RWPE2 (cell line): ENCODE data around the gene CLCNKB.
A peak's percentile ranks its signal among the peaks of the same experiment; 100 is the strongest.

Source experiments
- ATAC-seq: fragments of 200-7000 bp; cut with Tn5 transposase; 3 replicates; pipeline ENCODE4 v1.9.1; 2021; ENCODE audit warnings: low read depth
- DNase-seq: peaks from one replicate; pipeline ENCODE4 v3.0.0-alpha.2; 2020; ENCODE audit warnings: low spot score
- H3K27ac ChIP-seq: fragments of 450-650 bp; 2 replicates; pipeline ENCODE4 v1.5.1; 2017; ENCODE audit warnings: mild to moderate bottlenecking; ENCODE audit not compliant: poor library complexity, severe bottlenecking
- H3K27me3 ChIP-seq: fragments of 250-450 bp; sonication (Bioruptor Pico); 2 replicates; pipeline ENCODE4 v1.5.1; 2021; ENCODE audit warnings: mild to moderate bottlenecking, moderate library complexity; ENCODE audit not compliant: insufficient read depth, poor library complexity, severe bottlenecking
- H3K36me3 ChIP-seq: fragments of 250-450 bp; sonication (Bioruptor Pico); 2 replicates; pipeline ENCODE4 v1.5.1; 2020; ENCODE audit warnings: low read depth, mild to moderate bottlenecking, moderate library complexity
- H3K4me1 ChIP-seq: fragments of 250-450 bp; sonication (Bioruptor Pico); 2 replicates; pipeline ENCODE4 v1.5.1; 2021; ENCODE audit warnings: mild to moderate bottlenecking, moderate library complexity; ENCODE audit not compliant: insufficient read depth, poor library complexity, severe bottlenecking
- H3K4me3 ChIP-seq: fragments of 250-450 bp; sonication (Bioruptor Pico); 2 replicates; pipeline ENCODE4 v1.5.1; 2021; ENCODE audit warnings: mild to moderate bottlenecking, moderate library complexity; ENCODE audit not compliant: severe bottlenecking
- H3K9me3 ChIP-seq: fragments of 250-450 bp; sonication (Bioruptor Pico); 2 replicates; pipeline ENCODE4 v1.5.1; 2021; ENCODE audit warnings: mild to moderate bottlenecking, moderate library complexity; ENCODE audit not compliant: severe bottlenecking
- TF ChIP-seq, protein P1 (sequence below): fragments of 450-650 bp; IDR thresholded peaks from one replicate; pipeline ENCODE4 v1.5.1; 2017; ENCODE audit warnings: mild to moderate bottlenecking, moderate library complexity; ENCODE audit not compliant: poor library complexity, severe bottlenecking

CLCNKB gene

DNA sequence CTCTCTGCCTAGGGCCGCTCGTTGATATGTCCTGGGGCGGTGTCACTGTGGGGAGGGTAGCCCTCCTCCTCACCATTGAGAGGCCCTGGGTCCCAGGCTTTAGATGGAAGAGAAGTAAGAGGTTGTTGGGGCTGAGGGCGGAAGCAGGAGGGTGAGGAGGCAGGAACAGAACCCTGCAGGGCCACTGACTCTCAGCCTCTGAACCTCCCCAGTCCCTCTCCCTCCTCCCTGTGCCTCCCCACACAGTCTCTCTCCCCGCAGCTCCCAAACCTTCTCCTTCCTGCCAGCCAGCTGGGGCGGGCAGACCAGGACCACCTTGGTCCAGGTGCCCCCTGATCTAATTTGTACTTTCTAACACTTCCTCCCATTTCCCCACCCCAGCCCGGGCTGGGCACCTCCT is 44.2 kb downstream of the CLCNKB start:
- no peaks in the 10 kb centered on the region for H3K9me3 ChIP-seq
- no peak overlapping the region for H3K4me3 ChIP-seq
- peaks cover 18% of the 10 kb centered on the region for H3K4me1 ChIP-seq
- DNase-seq (no peak), ATAC-seq (no peak)
- TF ChIP-seq, protein P1, sequence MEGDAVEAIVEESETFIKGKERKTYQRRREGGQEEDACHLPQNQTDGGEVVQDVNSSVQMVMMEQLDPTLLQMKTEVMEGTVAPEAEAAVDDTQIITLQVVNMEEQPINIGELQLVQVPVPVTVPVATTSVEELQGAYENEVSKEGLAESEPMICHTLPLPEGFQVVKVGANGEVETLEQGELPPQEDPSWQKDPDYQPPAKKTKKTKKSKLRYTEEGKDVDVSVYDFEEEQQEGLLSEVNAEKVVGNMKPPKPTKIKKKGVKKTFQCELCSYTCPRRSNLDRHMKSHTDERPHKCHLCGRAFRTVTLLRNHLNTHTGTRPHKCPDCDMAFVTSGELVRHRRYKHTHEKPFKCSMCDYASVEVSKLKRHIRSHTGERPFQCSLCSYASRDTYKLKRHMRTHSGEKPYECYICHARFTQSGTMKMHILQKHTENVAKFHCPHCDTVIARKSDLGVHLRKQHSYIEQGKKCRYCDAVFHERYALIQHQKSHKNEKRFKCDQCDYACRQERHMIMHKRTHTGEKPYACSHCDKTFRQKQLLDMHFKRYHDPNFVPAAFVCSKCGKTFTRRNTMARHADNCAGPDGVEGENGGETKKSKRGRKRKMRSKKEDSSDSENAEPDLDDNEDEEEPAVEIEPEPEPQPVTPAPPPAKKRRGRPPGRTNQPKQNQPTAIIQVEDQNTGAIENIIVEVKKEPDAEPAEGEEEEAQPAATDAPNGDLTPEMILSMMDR: no peak
- no peaks in the 10 kb centered on the region for H3K27me3 ChIP-seq
- H3K36me3 ChIP-seq: no peaks in the 10 kb centered on the region
- H3K27ac ChIP-seq: peak overlapping the region; percentile 41

DNA sequence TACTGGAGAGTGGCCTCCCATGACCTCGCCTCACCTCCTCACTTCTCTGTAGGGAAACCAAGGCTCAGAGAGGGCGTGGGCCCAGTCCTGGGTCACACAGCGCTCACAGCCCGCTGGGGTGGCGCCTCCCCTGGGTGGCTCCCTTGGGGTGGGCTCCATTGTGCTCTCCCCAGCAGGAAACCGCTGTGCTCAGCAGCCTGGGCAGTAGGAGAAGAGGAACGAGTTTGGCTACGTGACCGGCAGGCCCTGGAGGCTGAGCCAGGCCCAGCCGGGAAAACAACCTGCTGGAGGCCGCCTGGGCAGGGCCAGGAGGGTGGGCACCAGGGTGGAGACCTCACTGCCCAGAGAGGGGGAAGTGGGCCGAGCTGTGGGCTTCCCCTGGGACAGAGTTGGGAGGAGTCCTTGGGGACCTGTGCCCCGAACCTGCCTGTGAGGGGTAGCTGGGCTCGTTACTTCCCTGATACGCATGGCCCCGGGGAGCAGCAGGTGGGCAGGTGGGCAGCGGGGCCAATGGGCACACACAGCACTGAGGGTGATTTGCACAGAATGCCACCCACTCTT is 44.8 kb downstream of the CLCNKB start:
- Histone ChIP-seq H3K4me3 (no peak overlapping the region), H3K27me3 (no peaks in the 10 kb centered on the region), H3K4me1 (peaks cover 18% of the 10 kb centered on the region), H3K27ac (peak overlapping the region; percentile 41), H3K9me3 (no peaks in the 10 kb centered on the region), H3K36me3 (no peaks in the 10 kb centered on the region)
- DNase-seq (no peak), ATAC-seq (no peak)
- TF ChIP-seq, protein P1: no peak

DNA sequence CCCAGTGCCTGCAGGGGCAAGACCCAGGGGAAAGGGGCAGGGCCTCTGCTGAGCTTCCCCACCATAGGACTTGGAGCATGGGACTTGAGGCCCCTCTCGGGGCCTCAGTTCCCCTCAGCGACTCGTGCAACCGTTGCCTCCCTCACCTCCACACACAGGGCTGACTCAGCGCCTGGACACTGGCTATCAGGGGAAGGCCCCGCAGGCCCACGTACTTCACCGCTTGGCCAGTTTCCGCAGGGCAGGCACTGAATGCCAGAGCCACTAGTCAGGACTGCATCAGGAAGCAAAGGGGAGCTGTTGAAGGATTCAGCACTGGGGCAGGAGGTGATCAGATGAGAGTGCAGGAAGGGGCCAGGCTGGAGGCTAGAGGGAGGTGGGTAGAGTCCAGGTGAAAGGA is 45.4 kb downstream of the CLCNKB start:
- Histone ChIP-seq H3K4me3 (no peak overlapping the region), H3K9me3 (no peaks in the 10 kb centered on the region), H3K4me1 (peaks cover 18% of the 10 kb centered on the region), H3K27ac (peak overlapping the region; percentile 41), H3K36me3 (no peaks in the 10 kb centered on the region), H3K27me3 (no peaks in the 10 kb centered on the region)
- peak; percentile 91 for ATAC-seq
- TF ChIP-seq, protein P1: no peak
- no peak for DNase-seq

DNA sequence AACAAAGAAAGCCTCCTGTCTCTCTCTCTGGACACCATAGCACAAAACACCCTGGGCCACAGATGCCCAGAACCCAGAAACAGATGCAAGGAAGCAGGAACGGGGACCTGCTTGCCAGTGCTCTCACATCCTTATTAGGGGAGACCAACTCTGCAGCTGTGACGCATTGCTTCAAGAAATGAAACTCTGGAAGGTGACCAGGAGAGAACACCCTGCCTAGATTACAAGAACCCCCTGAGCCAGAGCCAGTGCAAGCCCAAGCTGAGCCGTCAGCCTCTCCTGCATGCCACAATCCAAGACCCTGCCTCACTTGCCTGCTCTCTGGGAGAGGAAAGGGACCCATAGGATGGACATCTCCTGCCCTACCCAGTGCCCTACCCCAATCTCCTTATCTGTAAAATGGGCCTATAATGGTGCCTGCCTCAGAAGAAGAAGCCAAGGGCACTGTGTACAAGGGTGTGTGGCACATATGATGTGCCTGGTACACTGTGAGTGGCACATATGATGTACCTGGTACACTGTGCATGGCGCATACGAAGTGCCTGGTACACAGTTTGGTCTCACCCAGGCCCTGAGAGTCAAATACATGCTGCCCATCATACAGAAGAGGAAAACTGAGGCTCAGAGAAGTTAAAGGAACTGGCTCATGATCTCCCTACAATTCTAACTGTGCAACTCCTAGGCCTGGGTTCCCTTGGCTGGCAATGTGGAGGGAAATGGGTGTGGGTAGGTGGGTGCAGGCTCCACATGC is 46.7 kb downstream of the CLCNKB start:
- no peaks in the 10 kb centered on the region for H3K27me3 ChIP-seq
- H3K9me3 ChIP-seq: no peaks in the 10 kb centered on the region
- no peaks in the 10 kb centered on the region for H3K36me3 ChIP-seq
- DNase-seq (no peak), ATAC-seq (no peak)
- H3K4me1 ChIP-seq: peaks cover 18% of the 10 kb centered on the region
- TF ChIP-seq, protein P1: no peak
- no peak overlapping the region for H3K4me3 ChIP-seq
- no peak overlapping the region for H3K27ac ChIP-seq

DNA sequence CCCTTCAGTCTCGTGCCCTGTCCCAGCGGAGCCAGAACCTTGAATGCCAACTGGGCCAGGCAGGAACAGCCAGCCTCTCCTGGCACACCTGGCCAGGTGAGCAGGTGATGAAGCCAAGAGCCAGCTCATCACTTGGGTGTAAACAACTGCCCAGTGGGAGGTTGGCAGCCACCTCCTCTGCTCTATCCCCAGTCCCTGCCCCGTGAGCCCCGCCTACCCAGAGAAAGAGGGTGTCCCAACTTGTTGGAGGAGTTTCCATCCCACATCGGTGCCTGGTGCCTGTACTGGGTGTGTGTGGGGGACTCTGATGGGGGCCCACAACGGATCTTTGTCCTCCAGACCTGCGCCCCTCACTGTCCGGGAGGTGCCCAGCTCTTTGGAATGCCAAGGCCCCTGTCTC is 47.7 kb downstream of the CLCNKB start:
- Histone ChIP-seq H3K27me3 (no peaks in the 10 kb centered on the region), H3K4me1 (peaks cover 18% of the 10 kb centered on the region), H3K36me3 (no peaks in the 10 kb centered on the region), H3K27ac (no peak overlapping the region), H3K9me3 (no peaks in the 10 kb centered on the region), H3K4me3 (no peak overlapping the region)
- ATAC-seq: peak; percentile 86
- TF ChIP-seq, protein P1: no peak
- no peak for DNase-seq
